ENCODE data around the gene KLK7. TPM values are rescaled to one million over a fixed set of nuclear protein-coding genes. Genes with fewer than 3 reads are reported as not detected.
"Not testable (repeated sequence)": the region's sequence is repeated elsewhere in the genome, so short reads cannot be mapped to it uniquely, and the experiment has no call there.

The KLK7 gene
- polyA plus RNA-seq, 4 donors, result 4.3 to 9.0 (median 5.0) TPM

DNA sequence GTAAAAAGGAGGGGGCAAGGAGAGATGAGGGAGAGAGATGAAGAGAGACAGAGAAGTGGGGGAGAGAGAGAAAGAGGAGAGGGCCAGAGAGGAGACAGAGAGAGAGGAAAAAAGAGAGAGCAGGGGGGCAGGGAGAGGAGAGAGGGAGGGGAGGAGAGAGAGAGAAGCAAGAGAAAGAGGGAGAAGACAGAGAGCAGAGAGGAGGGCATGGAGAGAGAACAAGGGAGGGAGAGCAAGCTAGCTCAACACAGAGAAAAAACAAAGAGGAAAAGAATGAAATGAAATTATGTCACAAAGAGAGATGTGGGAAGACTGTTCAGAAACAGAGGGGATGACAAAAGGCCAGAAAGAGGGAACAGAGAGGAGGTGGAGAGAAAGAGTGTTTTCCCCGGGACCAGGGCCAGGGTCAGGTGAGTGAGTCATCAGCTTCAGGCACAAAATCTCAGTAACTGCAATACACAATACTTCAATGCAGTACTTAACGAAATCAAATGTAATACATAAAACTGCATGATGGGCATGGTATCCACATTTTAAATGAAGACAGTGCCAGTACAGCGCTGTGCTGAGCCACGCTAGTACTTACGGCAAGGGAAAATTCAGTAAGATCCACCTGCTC, 4.8 kb downstream of the KLK7 start:
- no peak for DNase-seq (ENCODE audit: low read depth in 4 of 4, low spot score in 2 of 4)

DNA sequence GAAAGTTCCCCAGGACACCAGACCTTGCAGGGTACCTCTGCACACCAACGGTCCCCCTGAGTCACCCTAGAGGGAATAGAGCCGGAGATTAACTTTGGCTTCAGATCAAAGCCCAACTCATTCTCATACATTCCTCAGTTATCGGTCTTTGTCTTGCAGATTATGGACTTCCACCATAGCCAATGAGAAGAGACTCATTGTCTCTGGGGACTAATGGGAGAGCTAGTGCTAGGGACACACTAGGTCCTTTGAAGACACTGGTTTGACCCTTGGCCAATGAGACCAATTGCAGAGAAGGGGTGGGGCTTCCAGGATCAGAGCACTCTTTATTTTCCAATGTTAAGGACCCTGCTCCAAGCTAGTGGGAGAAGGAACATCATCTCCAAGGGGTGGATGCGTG, 6.1 kb downstream of the KLK7 start:
- DNase-seq (ENCODE audit: low read depth in 4 of 4, low spot score in 2 of 4), result no peak

DNA sequence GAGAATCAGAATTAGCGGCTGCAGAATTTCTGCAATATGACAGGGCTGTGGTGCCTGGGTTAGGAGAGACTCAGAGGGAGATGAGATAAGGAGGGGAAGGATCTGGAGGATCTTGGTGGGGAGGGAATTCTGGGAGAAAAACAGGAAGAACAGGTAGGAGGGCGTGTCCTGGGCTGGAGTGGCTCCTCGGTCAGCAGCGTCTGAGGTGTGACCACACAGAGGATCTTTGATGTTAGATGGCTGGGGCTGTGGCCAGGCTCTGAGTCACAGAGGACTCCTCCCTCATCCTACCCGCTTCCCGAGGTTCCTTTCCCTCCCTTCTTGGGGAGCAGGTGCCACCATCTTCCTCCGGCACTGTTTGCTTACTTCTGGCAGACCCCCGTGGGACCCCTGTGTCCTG, 8.0 kb downstream of the KLK7 start:
- DNase-seq (ENCODE audit: low read depth in 4 of 4, low spot score in 2 of 4), result no peak

DNA sequence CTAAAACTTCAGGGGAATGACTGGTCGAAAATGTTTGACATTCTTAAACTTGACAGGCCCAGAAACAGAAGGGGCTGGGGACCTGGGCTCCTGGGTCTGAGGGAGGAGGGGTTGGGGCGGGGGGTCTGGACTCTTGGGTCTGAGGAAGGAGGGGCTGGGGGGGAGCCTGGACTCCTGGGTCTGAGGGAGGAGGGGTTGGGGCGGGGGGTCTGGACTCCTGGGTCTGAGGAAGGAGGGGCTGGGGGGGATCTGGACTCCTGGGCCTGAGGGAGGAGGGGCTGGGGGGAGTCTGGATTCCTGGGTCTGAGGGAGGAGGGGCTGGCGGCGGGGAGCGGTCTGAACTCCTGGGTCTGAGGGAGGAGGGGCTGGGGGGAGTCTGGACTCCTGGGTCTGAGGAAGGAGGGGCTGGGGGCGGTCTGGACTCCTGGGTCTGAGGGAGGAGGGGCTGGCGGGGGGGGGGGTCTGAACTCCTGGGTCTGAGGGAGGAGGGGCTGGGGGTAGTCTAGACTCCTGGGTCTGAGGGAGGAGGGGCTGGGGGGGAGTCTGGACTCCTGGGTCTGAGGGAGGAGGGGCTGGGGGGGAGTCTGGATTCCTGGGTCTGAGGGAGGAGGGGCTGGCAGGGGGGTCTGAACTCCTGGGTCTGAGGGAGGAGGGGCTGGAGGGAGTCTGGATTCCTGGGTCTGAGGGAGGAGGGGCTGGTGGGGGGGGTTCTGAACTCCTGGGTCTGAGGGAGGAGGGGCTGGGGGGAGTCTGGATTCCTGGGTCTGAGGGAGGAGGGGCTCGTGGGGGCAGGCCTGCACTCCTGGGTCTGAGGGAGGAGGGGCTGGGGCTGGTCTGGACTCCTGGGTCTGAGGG, 8.8 kb downstream of the KLK7 start:
- DNase-seq (ENCODE audit: low read depth in 4 of 4, low spot score in 2 of 4), result no peak

DNA sequence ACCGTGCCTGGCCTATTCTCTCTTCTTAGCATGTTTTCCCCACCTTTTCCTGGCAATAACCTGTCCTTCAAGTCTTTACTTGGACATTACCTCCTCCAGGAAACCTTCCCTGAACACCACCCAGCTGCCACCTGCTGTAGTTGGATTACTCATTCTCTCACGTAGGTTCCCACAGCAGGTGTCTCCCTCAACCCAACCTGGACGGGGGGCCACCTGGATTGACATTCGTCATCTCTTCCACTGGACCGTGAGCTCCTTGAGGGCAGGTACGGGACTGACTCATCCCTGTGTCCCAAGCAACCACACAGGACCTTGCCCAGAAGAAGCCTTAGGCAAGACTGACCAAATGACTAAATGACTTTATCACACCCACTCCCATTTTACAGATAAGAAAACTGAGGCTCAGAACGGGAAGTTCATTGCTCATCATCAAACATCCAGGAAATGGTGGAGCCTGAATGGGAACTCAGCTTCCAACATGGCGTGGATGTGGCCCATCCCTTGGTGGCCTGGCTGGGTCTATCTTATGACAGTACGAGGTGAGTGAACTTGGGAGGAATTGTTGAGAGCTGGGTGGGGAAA, 10.8 kb downstream of the KLK7 start:
- DNase-seq (ENCODE audit: low read depth in 4 of 4, low spot score in 2 of 4), result no peak

DNA sequence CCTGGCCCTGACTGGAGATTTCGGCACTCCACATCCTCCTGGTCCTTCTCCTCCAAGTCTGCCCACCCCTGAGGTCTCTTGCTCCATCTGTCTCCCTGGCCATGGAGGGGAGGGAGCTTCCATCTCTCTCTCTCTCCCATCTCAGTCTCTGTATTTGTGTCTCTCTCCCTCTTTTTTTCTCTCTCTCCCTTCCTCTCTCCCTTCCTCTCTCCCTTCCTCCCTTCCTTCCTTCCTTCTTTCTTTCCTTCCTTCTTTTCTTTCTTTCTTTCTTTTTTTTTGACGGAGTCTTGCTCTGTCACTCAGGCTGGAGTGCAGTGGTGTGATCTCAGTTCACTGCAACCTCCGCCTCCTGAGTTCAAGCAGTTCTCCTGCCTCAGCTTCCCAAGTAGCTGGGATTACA, 13.9 kb downstream of the KLK7 start:
- DNase-seq (ENCODE audit: low read depth in 4 of 4, low spot score in 2 of 4), result not testable (repeated sequence)

DNA sequence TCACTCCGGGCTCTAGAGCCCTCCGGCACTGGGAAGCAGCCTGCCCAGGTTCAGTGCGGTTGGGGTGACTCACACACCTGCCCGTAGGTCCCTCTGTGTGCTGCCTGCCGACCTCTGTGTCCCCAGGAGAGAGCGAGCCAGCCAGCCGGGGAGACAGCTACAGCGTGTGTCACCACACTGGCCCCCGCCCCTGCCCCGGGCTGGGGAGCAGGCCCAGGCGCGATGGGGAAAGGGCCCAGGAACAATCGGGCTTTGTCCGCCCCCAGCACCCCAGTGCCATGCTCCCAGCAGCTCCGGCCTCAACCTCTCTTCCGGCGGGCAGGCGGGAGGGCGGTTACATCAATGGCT, 14.3 kb downstream of the KLK7 start, which contains the start of gene KLK6:
KLK6 (minus strand) TSS at position 179 of the 348 bp plus-strand sequence. CDS start 1,487 bp downstream, outside the sequence.
- no peak for DNase-seq (ENCODE audit: low read depth in 4 of 4, low spot score in 2 of 4)

DNA sequence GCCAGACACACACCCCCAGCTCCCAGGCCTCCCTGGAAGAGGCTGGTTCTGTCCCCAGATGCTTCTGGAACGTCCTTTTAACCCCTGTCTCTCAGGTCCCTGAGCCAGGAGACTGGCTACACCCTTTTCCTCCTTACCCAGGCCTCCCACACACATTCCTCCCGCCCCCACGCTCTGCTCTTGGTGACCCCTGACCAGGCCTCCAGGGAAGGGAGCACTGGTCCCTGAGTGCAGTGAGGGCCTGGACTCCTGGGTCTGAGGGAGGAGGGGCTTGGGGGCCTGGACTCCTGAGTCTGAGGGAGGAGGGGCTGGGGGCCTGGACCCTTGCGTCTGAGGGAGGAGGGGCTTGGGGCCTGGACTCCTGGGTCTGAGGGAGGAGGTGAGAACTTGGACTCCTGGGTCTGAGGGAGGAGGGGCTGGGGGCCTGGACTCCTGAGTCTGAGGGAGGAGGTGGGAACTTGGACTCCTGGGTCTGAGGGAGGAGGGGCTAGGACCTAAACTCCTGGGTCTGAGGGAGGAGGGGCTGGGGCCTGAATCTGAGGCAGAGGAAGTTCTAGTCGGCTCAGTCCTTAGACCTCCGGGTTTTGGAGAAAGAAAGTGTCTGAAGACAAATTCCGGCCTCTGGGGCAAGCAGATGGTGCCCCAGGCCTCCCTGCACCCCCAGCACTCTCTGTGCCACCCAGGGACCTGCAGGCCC, 14.9 kb downstream of the KLK7 start:
- DNase-seq (ENCODE audit: low read depth in 4 of 4, low spot score in 2 of 4), result peak in 1 of 4 donors; percentile 38

DNA sequence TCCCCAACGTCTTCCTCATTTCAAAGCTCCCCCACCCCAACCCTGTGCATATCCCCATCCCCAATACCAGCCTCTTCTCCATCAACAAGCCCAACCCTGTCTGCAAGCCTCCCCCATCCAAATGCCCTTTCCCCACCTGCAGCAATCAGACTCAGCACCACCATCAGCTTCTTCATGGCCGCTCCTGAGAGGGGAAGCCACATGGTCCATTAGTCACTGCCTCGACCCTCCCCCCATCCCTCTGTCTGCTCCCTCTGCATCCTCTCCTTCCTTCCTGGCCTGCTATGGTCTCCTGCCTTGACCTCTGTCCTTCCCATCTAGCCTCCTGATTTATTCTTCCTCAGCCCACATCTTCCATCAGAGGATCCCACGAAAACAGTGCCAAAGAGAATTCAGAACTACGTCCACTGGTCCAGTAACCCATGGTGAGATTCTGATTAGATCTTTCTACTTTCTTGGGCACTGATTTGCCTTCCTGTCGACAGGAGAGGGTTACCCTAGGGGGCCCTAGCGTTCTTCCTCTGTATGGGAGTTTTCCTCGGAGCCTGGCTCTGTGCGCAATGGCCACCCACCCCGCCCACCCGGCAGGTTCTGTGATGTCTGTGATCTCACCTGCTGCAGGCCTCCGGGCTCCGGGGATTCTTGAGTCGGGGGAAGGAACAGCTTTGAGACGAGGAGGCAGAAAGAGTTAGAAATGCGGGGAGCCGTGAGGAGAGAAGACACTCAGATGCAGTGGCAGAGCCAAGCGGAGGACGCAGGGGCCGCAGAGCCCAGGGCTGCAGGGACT, 15.6 kb downstream of the KLK7 start:
- DNase-seq (ENCODE audit: low read depth in 4 of 4, low spot score in 2 of 4), result peak in 1 of 4 donors; percentile 35

DNA sequence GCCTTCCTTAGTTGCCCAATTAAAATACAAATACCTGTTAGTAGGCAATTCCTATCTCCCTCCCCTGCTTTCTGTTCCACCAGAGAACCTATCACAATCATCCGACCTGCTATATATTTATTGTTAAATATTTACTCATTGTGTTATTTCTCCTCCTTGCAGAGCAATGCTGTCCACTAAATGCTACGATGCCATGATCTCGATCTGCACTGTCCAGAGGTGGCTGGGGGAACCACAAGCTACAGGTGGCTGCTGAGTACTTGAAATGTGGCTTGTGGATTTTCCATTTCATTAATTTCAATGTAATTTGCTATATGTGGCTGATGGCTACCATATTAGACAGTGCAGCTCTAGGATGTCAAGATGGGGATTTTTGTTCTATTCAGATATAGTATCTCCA, 19.5 kb downstream of the KLK7 start:
- DNase-seq (ENCODE audit: low read depth in 4 of 4, low spot score in 2 of 4), result no peak

DNA sequence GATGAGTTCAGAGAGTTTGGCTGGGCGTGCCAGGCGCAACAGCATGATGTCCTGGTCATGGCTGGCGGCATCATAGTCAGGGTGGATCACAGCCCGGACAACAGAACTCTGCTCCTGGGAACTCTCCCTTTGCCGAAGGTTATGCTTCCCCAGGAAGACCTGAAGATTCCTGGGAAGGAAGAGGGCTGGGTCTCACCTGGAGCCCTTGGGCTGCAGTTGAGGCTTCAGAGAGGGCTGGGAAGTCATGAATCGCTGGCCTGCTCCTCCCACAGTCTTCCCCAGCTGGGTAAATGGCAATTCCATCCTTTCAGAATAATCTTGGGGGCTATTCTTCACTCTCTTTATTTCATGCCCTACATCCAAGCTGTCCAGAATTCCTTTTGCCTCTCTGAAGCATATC, 20.3 kb downstream of the KLK7 start:
- no peak for DNase-seq (ENCODE audit: low read depth in 4 of 4, low spot score in 2 of 4)

DNA sequence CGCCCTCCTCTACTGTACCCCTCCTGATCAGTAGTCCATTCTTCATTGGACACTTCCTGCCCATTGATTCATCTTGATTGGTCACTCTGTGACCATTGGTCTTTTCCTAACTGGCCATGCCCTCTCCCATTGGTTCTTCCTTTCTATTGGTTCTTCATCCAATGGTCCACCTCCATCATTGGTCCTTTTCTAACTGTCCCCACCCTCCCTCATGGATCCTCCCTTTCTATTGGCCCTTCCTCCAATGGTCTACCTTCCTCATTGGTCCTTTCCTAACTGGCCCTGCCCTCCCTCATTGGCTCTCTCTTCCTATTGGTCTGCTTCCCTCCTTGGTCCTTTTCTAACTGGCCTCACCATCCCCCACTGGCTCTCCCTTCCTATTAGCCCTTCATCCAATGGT, 21.5 kb downstream of the KLK7 start:
- DNase-seq (ENCODE audit: low read depth in 4 of 4, low spot score in 2 of 4), result no peak

DNA sequence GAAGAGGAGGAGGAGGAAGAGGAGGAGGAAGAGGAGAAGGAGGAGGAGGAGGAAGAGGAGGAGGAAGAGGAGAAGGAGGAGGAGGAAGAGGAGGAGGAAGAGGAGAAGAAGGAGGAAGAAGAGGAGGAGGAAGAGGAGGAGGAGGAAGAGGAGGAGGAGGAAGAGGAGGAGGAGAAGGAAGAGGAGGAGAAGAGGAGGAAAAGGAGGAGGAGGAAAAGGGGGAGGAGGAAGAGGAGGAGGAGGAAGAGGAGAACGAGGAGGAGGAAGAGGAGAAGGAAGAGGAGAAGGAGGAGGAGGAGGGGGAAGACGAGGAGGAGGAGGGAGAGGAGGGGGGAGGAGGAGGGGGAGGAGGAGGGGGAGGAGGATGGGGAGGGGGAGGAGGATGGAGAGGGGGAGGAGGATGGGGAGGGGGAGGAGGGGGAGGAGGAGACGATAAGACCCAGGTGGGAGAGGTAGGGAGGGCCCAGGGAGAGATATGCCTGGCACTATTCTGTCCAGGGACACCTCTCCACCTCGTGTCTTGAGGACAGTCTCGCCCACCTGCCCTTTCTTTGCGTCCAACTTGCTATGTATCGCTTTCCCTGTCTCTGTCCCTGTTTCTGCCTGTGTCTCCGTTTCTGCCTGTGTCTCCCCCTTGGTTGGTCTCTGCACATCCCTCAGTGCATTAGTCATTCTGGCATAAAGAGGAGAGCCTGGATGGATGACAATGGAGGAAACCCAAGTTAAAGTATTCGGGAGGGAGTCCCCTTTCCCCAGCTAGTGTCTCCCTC, 23.8 kb downstream of the KLK7 start:
- DNase-seq (ENCODE audit: low read depth in 4 of 4, low spot score in 2 of 4), result no peak

DNA sequence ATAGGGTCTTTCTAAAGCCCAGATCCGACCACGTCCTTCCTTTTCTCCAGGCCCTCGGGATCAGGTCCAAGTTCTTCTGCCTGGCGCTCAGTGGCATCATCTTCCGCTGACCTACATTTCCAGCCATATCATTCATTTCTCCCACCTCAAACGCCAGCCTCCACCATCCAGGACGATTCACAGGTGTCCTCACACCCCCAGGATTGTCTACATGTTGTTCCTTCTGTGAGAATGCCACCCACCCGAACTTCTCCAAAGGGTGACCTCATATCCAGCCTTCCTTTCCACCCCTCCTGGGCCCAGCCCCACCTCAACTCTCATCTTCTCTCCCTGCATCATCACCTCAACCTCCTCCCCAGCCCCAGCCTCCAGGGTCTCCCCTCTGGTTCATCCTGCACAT, 26.1 kb downstream of the KLK7 start:
- DNase-seq (ENCODE audit: low read depth in 4 of 4, low spot score in 2 of 4), result no peak

DNA sequence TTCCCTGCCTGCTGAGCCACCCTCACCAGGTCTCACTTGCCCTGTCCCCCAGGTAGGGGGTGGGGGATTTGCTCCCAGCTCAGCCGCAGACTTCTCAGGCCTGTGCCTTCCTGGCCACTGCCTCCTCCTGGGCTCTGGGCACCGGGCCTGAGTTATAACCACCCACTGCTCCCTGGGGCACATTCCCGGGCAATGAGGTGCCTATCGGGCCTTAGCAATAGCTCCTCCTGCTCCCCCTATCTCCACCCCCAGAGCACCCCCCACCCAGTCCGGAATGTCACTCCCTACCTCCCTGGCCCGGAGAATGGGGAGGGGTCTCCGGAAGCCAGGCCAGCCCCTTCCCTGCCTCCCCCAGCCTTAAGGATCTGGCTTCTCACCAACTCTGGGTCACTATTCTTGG, 30.8 kb downstream of the KLK7 start, which contains the start of gene KLK5:
KLK5 (minus strand) TSS at position 129 of the 400 bp plus-strand sequence. CDS start 381 bp downstream, outside the sequence.
- no peak for DNase-seq (ENCODE audit: low read depth in 4 of 4, low spot score in 2 of 4)

DNA sequence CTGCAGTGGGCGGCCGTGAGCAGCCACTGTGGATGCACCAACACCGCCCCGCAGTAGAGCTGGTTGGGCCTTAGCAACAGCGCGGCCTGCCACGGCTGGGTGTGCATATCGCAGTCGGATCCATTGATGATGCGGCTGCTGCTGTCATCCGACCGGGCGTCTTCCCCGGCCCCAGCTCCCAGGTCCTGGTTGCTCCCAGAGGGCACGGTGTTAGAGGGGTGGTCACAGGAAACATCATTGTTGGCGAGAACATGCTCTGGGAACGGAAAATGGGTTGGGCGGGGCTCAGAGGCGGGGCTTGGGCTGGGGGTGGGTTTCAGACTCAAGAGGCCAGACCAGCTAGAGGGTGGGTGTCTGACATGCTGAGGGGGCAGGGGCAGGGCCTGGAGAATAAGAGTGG, 33.9 kb downstream of the KLK7 start:
- no peak for DNase-seq (ENCODE audit: low read depth in 4 of 4, low spot score in 2 of 4)

DNA sequence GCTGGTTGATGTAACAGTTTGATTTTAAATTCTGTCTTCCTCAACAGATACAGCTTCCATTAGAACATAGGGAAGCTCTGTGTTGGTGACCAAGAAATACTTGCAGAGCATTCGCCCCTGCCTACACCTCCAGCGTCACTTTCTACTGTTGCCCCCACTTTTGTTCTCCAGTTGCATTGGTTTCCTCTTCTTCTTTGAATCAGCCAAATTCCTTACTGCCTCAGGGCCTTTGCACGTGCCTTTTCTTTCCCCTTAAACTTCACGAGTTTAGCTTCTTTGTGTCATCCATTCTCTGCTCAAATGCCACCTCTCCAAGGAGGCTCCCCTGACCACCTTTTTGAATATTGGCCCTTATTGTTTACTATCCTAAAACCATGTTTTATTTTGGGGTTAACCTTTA, 36.6 kb downstream of the KLK7 start:
- DNase-seq (ENCODE audit: low read depth in 4 of 4, low spot score in 2 of 4), result no peak

DNA sequence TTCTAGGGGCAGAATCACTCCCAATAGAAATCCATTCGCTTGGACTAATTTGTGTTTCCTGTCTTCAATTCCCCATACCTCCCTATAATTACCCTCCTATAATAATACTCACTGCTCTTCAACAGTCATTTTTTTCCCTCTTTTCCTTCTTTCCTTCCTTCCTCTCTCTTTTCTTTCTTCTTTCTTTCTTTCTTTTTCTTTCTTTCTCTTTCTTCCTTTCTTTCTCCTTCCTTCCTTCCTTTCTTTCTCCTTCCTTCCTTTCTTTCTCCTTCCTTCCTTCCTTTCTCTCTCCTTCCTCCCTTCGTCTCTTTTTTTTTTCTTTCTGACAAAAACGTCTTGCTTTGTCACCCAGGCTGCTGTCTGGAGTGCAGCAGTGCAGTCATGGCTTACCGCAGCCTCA, 38.9 kb downstream of the KLK7 start:
- no peak for DNase-seq (ENCODE audit: low read depth in 4 of 4, low spot score in 2 of 4)

DNA sequence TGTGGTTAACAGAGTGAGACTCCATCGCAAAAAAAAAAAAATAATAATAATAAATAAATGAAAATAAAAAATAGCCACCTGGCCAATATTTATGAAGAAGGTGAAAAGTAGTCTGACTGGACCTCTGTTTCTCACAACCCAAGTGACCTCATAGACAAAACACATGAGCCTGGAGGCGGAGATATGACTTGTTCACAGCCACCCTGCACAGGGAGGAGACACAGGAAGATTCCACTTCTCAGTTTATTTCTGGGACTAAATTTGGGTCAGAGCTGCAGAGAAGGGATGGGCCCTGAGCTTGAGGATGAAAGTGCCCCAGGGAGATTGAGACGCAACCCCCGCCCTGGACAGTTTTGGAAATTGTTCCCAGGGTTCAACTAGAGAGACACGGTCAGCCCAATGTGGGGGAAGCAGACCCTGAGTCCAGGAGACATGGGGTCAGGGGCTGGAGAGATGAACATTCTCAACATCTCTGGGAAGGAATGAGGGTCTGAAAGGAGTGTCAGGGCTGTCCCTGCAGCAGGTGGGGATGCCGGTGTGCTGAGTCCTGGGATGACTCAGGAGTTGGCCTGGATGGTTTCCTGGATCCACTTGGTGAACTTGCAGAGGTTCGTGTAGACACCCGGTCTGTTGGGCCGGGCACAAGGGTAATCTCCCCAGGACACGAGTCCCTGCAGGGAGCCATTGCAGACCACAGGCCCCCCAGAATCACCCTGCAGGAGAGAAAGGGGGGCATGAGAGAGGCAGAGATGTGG, 40.5 kb downstream of the KLK7 start:
- DNase-seq (ENCODE audit: low read depth in 4 of 4, low spot score in 2 of 4), result no peak
